HG03103 (cell line): Measurements from ENCODE around the gene ABR.

Experiments
- ATAC-seq: cut with Tn5 transposase; IDR thresholded peaks from one replicate; pipeline ENCODE4 v1.9.1; 2021; ENCODE audit warnings: low read depth; ENCODE audit not compliant: unreplicated experiment

The ABR gene

GRCh38 chr17:1012823-1013728 lies 166.7 kb downstream of the ABR start:
- no peak for ATAC-seq

- ATAC-seq: no peak
Observed at GRCh38 chr17:1011760-1012735, 167.7 kb downstream of the ABR start.

DNA sequence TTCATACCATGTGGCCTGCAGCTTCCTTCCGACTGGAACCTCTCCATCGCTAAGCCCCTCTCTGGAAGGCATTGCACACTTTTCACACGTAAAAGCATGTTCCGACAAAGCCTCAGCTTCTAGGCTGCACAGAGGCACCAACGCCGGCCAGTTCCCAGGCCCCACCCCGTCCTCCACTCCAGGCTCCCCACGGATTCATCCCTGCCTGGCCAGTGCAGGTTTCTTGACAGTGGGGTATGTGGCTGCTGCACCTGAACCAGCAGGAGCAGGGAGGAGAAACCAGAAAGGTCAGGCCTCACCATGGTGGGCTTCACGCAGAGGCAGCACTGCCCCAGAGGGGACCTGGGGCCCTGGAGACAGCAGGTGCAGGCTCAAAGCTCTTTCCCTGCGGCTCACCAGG lies 168.6 kb downstream of the ABR start:
- no peak for ATAC-seq

GRCh38 chr17:1010586-1010985 lies 169.2 kb downstream of the ABR start:
- ATAC-seq: no peak

- ATAC-seq: no peak
Observed at GRCh38 chr17:1010086-1010450, 169.7 kb downstream of the ABR start.

DNA sequence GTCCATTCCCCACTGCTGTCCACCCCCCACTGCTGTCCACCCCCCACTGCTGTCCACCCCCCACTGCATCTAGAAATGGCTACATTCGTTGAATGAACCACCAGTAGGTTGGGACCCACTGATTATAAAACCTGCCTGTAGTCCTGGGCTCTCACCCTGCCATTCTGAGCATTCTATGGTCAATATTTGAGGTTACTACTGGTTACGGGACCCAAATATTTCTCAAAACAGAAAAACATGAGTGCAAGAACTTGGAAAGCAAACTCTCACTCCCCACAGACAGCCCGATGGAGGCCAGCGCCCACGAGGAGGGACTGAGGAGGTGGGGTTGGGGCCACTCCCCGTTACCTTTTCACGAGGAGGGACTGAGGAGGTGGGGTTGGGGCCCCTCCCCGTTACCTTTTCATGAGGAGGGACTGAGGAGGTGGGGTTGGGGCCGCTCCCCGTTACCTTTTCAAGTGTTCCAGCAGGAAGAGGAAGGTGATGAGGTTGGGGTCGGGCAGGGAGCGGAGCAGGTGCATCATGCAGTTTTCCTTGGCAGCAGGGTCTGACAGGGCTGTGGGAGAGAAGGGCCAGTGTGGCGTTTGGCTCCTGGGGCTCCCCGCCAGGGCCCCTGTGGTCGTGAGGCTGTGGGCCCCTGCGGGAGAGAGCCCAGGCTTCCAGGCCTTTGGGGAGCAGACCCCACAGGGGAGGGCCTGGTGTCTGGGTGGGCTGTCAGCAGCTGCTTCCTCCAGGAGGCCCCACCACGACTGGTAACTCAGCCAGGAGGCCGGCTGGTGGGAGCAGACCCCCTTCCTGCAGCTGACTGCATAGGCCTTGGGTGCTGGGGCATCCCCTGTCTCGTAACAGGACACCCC lies 170.3 kb downstream of the ABR start:
- ATAC-seq: no peak

DNA sequence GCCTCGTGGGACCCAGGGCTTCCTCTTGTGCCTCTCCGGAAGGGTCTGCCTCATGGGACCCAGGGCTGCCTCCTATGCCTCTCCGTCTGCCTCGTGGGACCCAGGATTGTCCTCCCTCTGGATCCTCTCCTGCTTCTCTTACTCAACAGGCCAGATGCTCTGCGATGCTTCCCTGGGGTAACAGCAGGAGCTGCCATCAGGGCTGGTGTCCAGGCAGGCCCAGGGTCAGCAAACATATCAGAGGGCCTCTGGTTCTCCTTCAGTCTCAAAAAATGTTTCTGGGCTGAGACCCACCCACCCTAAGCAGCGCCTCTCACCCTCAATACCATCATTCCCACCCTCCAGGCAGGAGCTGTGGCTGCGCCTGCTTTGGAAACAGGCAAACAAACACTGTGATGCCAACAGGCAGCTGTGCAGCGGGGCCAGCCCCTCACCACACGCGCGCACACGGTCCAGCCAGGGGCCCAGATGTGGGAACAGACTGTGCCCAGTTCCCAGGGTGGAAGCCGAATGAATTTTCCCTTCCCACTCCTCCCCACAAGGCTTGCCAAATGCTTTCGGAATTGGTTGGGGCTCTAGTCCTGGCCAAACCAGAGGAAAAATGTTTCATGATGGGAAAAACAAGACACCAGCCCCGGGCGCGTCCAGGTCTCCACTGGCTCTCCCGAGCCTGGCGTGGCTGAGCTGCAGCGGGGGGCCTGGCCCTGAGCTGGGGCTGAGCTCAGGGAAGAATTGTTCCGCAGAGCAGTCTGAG lies 171.6 kb downstream of the ABR start:
- no peak for ATAC-seq

GRCh38 chr17:1007310-1008007 lies 172.3 kb downstream of the ABR start:
- no peak for ATAC-seq

DNA sequence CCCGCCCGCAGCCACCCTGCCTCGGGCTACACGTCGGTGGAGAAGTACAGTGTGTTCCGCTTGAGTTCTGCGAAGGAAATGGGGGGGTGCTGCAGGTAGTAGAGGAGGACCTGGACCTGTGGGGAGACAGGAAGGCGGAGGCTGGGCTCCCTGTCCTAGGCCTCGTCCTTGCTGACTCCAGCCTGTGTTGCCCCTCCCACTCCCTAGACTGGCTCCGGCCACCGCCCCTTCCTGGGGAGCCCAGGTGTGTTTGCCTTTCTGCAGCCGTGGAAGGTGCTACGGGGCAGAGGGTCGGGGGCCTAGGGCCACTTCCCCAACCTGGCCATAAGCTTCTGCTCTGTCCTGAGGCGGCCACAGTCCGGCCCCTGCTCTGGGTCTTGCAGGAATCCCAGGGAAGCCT lies 173.7 kb downstream of the ABR start:
- no peak for ATAC-seq

DNA sequence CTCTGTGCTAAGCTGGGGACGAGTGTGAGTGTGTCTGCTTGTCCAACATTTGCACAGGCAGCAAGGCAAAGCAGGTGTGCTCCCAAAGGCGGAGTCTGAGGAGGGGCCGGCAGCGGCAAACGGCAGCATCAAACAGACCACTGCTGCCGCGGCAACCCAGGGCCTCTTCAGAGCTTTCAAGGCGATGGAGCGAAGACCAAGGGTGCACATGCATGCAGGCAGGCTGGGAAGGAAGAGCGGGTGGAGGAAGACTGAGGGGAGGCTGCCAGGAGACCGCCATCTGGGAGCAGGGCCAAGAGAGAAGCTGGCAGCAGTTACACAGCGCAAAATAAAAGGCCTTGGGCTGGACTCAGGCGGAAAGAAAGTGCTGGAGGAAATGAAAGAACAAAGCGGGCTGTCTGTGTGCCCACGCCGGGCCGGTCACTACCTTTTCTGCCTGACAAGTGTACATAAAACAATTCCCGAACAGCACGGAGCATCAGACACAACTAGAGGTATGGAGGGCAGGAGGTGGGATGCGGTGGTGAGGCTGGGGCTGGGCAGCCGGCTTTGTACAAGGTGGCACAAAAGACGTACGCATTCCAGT lies 174.3 kb downstream of the ABR start:
- no peak for ATAC-seq

DNA sequence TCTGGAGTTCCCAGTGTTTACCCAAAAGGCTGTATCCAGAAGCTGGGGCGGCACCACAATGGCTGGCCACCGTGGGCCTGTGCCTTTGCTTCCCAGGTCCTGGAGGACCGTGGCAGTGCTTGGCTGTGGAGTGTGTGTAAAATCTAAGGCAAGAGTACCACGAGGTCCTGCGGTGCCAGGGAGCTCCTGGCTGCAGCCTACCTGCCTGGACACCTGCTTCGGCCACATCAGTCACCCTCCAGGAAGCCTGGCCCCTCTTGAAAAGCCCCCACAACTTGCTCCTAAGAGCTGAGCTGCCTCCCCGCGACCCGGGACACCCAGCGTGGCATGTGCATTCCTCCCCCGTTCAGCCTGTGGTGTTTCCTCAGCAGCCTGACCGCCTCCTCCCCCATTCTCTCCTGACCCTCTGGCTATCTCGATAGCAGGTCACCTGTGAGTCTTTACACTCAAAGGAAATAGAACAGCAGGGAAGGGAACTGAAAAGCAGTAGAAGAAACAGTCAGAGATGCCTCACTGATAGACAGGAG lies 174.9 kb downstream of the ABR start:
- no peak for ATAC-seq

DNA sequence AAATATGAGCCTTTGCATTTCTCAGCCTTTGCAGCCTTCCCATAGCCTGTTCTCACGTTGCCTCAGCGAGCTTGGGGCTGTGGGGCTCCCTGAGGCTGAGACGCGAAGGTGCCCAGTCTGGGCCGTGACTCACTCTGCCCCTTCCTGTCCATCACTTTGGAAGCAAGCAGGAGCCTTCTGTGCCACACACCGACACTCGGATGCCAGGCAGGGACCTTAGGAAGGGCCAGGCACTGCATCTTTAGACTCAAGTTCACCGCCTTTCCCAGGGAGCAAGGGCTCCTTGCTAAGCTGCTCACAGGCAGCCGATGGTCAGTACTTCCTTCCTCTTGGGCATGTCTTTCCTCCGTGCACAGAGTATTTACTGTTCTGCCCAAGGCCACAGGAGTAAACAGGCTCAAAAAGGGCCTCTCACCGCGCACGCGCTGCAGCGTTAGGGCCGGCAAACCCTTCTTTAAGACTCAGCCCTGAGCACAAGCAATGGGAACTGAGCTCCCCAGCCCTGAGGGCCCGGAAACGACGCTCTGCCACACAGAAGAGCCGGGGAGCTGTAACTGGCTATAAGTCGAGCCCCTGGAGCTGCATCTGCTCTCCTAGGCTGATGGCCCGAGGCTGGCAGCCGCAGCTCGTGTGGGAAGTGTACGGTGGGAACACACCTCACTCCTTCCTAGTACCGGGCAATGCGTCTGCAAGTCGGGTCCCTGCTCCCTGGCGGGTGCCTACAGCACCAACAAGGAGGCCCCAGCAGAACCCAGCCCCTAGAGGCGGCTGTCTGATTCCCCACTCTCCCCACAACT lies 175.6 kb downstream of the ABR start:
- ATAC-seq: no peak

DNA sequence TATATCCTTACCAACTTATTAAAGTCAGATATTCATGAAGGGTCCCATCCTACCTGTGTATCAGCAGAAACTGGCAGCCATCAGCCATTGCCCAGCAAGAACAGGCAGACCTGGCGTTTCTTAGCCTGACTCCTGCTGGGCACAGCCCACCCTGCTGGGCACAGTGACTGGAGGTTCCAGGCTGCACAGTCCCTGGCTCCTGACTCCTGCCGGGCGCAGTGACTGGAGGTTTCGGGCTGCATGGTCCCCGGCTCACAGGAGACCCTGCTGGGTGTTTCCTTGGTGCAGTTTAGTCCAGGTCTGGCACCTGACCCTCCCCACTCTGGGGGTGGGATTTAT lies 176.2 kb downstream of the ABR start:
- ATAC-seq: no peak

- ATAC-seq: no peak
Observed at GRCh38 chr17:1002771-1003555, 176.8 kb downstream of the ABR start.

DNA sequence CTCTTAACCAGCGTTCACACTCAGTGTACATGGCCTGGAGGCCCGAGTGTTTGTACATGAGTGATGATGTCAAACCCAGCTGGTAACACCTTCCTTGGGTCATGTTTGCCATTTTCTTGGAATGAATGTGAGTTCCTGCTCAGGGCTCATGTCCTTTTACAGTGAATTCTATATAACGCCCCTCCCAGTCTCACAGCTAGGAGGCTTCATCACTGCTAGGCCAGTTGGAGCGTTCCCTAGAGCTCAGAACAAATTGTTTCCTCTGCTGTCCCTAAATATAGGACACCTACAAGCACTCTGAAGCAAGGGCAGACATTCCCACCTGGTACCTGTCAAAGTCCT lies 177.4 kb downstream of the ABR start:
- ATAC-seq: no peak

DNA sequence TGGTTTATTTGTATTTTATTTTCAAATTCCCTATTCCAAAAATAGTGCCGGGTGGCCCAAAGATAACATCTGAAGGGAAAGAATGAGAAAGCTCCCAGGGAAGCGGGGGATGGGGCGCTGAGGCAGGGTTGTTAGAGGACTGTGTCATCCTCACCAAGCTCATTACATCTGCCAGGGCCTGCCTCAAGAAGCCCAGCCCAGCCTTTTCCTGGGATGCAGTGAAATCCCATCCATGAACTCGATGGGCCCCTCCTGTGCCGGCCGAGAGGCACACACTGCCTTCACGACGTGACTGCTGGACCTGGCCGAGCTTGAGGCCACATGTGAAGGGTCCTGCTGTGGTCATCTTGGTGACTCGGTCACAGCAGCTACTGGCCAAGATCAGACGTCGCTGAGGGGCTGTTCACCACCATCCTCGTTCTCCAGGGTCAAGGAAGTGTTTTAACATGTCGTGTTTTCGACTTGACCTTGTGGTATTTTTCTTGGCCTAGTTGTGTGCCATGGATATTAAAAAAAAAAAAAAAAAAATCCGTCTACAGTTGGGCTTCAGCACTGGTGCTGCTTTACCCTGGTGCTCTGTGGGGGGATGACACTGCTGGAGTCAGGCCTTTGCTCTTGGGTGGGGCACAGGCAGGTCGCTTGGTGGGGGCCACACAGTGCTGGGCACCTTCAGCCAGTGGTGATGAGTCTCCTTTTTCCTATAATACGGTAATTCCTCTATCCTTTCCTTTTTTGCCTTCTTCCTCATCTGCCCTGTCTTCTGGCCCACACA lies 178.0 kb downstream of the ABR start:
- no peak for ATAC-seq
